Thyroid gland (tissue), 4 donors: ENCODE results near the gene LY6G5B. TPM values are rescaled to one million over a fixed set of nuclear protein-coding genes. Genes with fewer than 3 reads are reported as not detected.

ENCODE experiments used
- DNase-seq, 2 donors: peaks; one replicate each; pipeline ENCODE4 v3.0.0-alpha.2; 2019
- H3K27ac ChIP-seq, 3 donors: fragments of 200-600 bp; sonication (generic); 1 replicate in 2 of 3; 2 replicates in 1 of 3; pipeline ENCODE4 v1.5.1; 2016 to 2019; ENCODE audit warnings: mild to moderate bottlenecking in 1 of 3, moderate library complexity in 1 of 3
- H3K27me3 ChIP-seq: fragments of 200-600 bp; sonication (generic); one replicate; pipeline ENCODE4 v1.5.1; 2019
- H3K36me3 ChIP-seq, 2 donors: fragments of 200-600 bp; sonication (generic); one replicate each; pipeline ENCODE4 v1.5.1; 2016 to 2019
- H3K4me1 ChIP-seq, 2 donors: fragments of 200-600 bp; sonication (generic); one replicate each; pipeline ENCODE4 v1.5.1; 2017 to 2019
- H3K4me3 ChIP-seq, 3 donors: fragments of 200-600 bp; sonication (generic); replicated peaks in 1 of 3; 1 replicate in 2 of 3; 2 replicates in 1 of 3; pipeline ENCODE4 v1.5.1; 2016; ENCODE audit warnings: mild to moderate bottlenecking in 1 of 3
- H3K9me3 ChIP-seq: fragments of 200-600 bp; sonication (generic); one replicate; pipeline ENCODE4 v1.5.1; 2017
- CTCF ChIP-seq, 6 experiments: fragments of 200-600 bp in 3 of 6; fragments of 450-650 bp in 3 of 6; sonication (generic) in 3 of 6; IDR thresholded peaks; one replicate each; pipeline ENCODE4 v1.5.1; 2016 to 2019; ENCODE audit warnings: antibody characterized with exemption in 6 of 6, mild to moderate bottlenecking in 2 of 6, inconsistent platforms in 1 of 6, moderate library complexity in 1 of 6
- POLR2A ChIP-seq, 2 donors: fragments of 450-650 bp; IDR thresholded peaks; one replicate each; pipeline ENCODE4 v1.6.1; 2017; ENCODE audit warnings: antibody characterized with exemption in 2 of 2, mild to moderate bottlenecking in 2 of 2, moderate library complexity in 1 of 2
- WGBS, 2 donors: methylation state at CpG; one replicate each; pipeline ENCODE4 v1.1.5; 2017; 5-methylcytosine and 5-hydroxymethylcytosine counted together
- intact Hi-C: fragments of 100-400 bp; cut with DNase I; formaldehyde crosslinking; loops from one replicate; pipeline ENCODE4 v1.15.1; 2023
- total RNA-seq, 4 donors: library from RNA; depleted of rRNA; stranded (reverse); fragments of >200 nt; gene quantifications; one replicate each; pipeline ENCODE4 v1.2.3, GENCODE V29; 2016

LY6G5B gene
- total RNA-seq, 4 donors from 2014 or later: 4.4 to 11.8 (median 9.4) TPM

- H3K27ac ChIP-seq: no peak overlapping the region
- intact Hi-C loops: no loop called here
- no peak for TF ChIP-seq POLR2A (IDR thresholded peaks at IDR 0.05)
- TF ChIP-seq CTCF (IDR thresholded peaks at IDR 0.05): no peak
- WGBS, 2 donors: 96 to 97% methylated on average over 11 to 12 of the region's 12 CpGs
- no peaks in the 10 kb centered on the region for H3K27me3 ChIP-seq
- H3K4me1 ChIP-seq: no peaks in the 10 kb centered on the region
- H3K36me3 ChIP-seq: peaks cover 73 to 77% of the 10 kb centered on the region in 2 donors
- no peaks in the 10 kb centered on the region for H3K9me3 ChIP-seq
- H3K4me3 ChIP-seq: no peak overlapping the region
- no peak for DNase-seq
Measured at GRCh38 chr6:31691564-31692108, 21.9 kb downstream of the LY6G5B start.

GRCh38 chr6:31692353-31692752 is 22.6 kb downstream of the LY6G5B start:
- DNase-seq: no peak
- peaks cover 66 to 71% of the 10 kb centered on the region in 2 donors for H3K36me3 ChIP-seq
- TF ChIP-seq POLR2A (IDR thresholded peaks at IDR 0.05): no peak
- no peak for TF ChIP-seq CTCF (IDR thresholded peaks at IDR 0.05)
- no peaks in the 10 kb centered on the region for H3K9me3 ChIP-seq
- no peak overlapping the region for H3K27ac ChIP-seq
- no peaks in the 10 kb centered on the region for H3K4me1 ChIP-seq
- H3K4me3 ChIP-seq: no peak overlapping the region
- 88 to 98% methylated on average over 4 of the region's 4 CpGs for WGBS, 2 donors
- H3K27me3 ChIP-seq: no peaks in the 10 kb centered on the region
- intact Hi-C loops: no loop called here

- no peak for DNase-seq
- Histone ChIP-seq H3K27me3 (no peaks in the 10 kb centered on the region), H3K27ac (no peak overlapping the region), H3K9me3 (no peaks in the 10 kb centered on the region), H3K36me3 (peaks cover 61 to 66% of the 10 kb centered on the region in 2 donors), H3K4me1 (no peaks in the 10 kb centered on the region), H3K4me3 (no peak overlapping the region)
- TF ChIP-seq CTCF (IDR thresholded peaks at IDR 0.05) (no peak), POLR2A (IDR thresholded peaks at IDR 0.05) (no peak)
- 89 to 96% methylated on average over 9 of the region's 9 CpGs for WGBS, 2 donors
- intact Hi-C loops: no loop called here
Measured at GRCh38 chr6:31692886-31693285, 23.1 kb downstream of the LY6G5B start.

- DNase-seq: no peak
- Histone ChIP-seq H3K27me3 (no peaks in the 10 kb centered on the region), H3K4me3 (no peak overlapping the region), H3K9me3 (no peaks in the 10 kb centered on the region), H3K36me3 (peaks cover 54 to 59% of the 10 kb centered on the region in 2 donors), H3K4me1 (no peaks in the 10 kb centered on the region), H3K27ac (no peak overlapping the region)
- intact Hi-C loops: no loop called here
- TF ChIP-seq CTCF (IDR thresholded peaks at IDR 0.05) (no peak), POLR2A (IDR thresholded peaks at IDR 0.05) (no peak)
- WGBS, 2 donors: 90 to 91% methylated on average over 6 of the region's 6 CpGs
Measured at GRCh38 chr6:31693535-31693934, 23.8 kb downstream of the LY6G5B start.

GRCh38 chr6:31697555-31697954 is 27.8 kb downstream of the LY6G5B start:
- Histone ChIP-seq H3K4me3 (no peak overlapping the region), H3K27ac (no peak overlapping the region), H3K36me3 (peaks cover 21 to 34% of the 10 kb centered on the region in 2 donors), H3K9me3 (no peaks in the 10 kb centered on the region), H3K27me3 (no peaks in the 10 kb centered on the region), H3K4me1 (peaks cover 16 to 20% of the 10 kb centered on the region in 2 donors)
- no peak for DNase-seq
- intact Hi-C loops: no loop called here
- TF ChIP-seq CTCF (IDR thresholded peaks at IDR 0.05): no peak
- no peak for TF ChIP-seq POLR2A (IDR thresholded peaks at IDR 0.05)
- 50 to 63% methylated on average over 3 of the region's 3 CpGs for WGBS, 2 donors
